ENCODE results near the gene PHETA1. TPM values are rescaled to one million over a fixed set of nuclear protein-coding genes. Genes with fewer than 3 reads are reported as not detected.

The PHETA1 gene
- total RNA-seq, 1 experiment from 2014 or later = 12.4 TPM

DNA sequence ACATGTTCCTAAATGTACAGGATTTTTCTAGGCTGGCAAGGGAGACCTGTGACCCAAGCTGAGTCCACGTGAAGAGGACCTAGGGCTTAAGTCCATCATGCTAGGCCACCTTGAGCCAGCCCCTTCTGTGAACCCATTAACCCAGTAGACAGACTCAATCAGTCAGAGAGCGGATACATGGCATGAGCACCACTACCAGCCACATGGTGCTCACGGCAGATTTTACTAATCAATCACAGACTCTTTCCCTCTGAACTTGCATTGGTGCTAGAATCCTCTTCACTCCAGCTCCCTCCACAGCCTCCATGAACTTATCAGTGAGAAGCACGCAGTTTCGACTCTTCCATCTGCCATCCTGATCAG, 9.0 kb downstream of the PHETA1 start:
- ATAC-seq (no peak), DNase-seq (ENCODE audit: low spot score) (no peak)
- no peak overlapping the region; the same call in 1 of the 2 replicates for H3K27ac Mint-ChIP-seq
- H3K9me3 Mint-ChIP-seq = no peaks in the 10 kb centered on the region
- no peaks in the 10 kb centered on the region for H3K4me1 Mint-ChIP-seq
- ChIA-PET CTCF (interaction anchor here (1.3 to 3.9 kb wide), 2 partner anchors 37 to 92 kb away, joined by 4 to 14 read pairs; no protein-coding TSS in a partner anchor), POLR2A (no interaction called here)
- no peak overlapping the region for H3K4me3 Mint-ChIP-seq
- H3K27me3 Mint-ChIP-seq (ENCODE audit: low read depth) = no peaks in the 10 kb centered on the region
- TF ChIP-seq, protein P1, sequence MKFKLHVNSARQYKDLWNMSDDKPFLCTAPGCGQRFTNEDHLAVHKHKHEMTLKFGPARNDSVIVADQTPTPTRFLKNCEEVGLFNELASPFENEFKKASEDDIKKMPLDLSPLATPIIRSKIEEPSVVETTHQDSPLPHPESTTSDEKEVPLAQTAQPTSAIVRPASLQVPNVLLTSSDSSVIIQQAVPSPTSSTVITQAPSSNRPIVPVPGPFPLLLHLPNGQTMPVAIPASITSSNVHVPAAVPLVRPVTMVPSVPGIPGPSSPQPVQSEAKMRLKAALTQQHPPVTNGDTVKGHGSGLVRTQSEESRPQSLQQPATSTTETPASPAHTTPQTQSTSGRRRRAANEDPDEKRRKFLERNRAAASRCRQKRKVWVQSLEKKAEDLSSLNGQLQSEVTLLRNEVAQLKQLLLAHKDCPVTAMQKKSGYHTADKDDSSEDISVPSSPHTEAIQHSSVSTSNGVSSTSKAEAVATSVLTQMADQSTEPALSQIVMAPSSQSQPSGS (CRISPR knock-in tag; IDR thresholded peaks at IDR 0.05; ENCODE audit: borderline replicate concordance, low read depth) = no peak
- TF ChIP-seq, protein P2, sequence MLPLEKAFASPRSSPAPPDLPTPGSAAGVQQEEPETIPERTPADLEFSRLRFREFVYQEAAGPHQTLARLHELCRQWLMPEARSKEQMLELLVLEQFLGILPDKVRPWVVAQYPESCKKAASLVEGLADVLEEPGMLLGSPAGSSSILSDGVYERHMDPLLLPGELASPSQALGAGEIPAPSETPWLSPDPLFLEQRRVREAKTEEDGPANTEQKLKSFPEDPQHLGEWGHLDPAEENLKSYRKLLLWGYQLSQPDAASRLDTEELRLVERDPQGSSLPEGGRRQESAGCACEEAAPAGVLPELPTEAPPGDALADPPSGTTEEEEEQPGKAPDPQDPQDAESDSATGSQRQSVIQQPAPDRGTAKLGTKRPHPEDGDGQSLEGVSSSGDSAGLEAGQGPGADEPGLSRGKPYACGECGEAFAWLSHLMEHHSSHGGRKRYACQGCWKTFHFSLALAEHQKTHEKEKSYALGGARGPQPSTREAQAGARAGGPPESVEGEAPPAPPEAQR (CRISPR knock-in tag; IDR thresholded peaks at IDR 0.05) = no peak
- TF ChIP-seq JAZF1 (CRISPR knock-in tag; IDR thresholded peaks at IDR 0.05) (no peak), MXD4 (CRISPR knock-in tag; IDR thresholded peaks at IDR 0.05; ENCODE audit: borderline replicate concordance) (no peak), ZNF232 (CRISPR knock-in tag; IDR thresholded peaks at IDR 0.05) (no peak), TEAD4 (CRISPR knock-in tag; IDR thresholded peaks at IDR 0.05) (no peak), TCF7 (CRISPR knock-in tag; IDR thresholded peaks at IDR 0.05; ENCODE audit: low read depth) (no peak), TP53 (CRISPR knock-in tag; IDR thresholded peaks at IDR 0.05) (no peak)
- TF ChIP-seq, protein P3, sequence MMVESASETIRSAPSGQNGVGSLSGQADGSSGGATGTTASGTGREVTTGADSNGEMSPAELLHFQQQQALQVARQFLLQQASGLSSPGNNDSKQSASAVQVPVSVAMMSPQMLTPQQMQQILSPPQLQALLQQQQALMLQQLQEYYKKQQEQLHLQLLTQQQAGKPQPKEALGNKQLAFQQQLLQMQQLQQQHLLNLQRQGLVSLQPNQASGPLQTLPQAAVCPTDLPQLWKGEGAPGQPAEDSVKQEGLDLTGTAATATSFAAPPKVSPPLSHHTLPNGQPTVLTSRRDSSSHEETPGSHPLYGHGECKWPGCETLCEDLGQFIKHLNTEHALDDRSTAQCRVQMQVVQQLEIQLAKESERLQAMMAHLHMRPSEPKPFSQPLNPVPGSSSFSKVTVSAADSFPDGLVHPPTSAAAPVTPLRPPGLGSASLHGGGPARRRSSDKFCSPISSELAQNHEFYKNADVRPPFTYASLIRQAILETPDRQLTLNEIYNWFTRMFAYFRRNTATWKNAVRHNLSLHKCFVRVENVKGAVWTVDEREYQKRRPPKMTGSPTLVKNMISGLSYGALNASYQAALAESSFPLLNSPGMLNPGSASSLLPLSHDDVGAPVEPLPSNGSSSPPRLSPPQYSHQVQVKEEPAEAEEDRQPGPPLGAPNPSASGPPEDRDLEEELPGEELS (CRISPR knock-in tag; IDR thresholded peaks at IDR 0.05) = no peak
- TF ChIP-seq, protein P4, sequence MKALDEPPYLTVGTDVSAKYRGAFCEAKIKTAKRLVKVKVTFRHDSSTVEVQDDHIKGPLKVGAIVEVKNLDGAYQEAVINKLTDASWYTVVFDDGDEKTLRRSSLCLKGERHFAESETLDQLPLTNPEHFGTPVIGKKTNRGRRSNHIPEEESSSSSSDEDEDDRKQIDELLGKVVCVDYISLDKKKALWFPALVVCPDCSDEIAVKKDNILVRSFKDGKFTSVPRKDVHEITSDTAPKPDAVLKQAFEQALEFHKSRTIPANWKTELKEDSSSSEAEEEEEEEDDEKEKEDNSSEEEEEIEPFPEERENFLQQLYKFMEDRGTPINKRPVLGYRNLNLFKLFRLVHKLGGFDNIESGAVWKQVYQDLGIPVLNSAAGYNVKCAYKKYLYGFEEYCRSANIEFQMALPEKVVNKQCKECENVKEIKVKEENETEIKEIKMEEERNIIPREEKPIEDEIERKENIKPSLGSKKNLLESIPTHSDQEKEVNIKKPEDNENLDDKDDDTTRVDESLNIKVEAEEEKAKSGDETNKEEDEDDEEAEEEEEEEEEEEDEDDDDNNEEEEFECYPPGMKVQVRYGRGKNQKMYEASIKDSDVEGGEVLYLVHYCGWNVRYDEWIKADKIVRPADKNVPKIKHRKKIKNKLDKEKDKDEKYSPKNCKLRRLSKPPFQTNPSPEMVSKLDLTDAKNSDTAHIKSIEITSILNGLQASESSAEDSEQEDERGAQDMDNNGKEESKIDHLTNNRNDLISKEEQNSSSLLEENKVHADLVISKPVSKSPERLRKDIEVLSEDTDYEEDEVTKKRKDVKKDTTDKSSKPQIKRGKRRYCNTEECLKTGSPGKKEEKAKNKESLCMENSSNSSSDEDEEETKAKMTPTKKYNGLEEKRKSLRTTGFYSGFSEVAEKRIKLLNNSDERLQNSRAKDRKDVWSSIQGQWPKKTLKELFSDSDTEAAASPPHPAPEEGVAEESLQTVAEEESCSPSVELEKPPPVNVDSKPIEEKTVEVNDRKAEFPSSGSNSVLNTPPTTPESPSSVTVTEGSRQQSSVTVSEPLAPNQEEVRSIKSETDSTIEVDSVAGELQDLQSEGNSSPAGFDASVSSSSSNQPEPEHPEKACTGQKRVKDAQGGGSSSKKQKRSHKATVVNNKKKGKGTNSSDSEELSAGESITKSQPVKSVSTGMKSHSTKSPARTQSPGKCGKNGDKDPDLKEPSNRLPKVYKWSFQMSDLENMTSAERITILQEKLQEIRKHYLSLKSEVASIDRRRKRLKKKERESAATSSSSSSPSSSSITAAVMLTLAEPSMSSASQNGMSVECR (CRISPR knock-in tag; IDR thresholded peaks at IDR 0.05; ENCODE audit: borderline replicate concordance) = no peak
- TF ChIP-seq, protein P5, sequence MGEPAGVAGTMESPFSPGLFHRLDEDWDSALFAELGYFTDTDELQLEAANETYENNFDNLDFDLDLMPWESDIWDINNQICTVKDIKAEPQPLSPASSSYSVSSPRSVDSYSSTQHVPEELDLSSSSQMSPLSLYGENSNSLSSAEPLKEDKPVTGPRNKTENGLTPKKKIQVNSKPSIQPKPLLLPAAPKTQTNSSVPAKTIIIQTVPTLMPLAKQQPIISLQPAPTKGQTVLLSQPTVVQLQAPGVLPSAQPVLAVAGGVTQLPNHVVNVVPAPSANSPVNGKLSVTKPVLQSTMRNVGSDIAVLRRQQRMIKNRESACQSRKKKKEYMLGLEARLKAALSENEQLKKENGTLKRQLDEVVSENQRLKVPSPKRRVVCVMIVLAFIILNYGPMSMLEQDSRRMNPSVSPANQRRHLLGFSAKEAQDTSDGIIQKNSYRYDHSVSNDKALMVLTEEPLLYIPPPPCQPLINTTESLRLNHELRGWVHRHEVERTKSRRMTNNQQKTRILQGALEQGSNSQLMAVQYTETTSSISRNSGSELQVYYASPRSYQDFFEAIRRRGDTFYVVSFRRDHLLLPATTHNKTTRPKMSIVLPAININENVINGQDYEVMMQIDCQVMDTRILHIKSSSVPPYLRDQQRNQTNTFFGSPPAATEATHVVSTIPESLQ (CRISPR knock-in tag; IDR thresholded peaks at IDR 0.05) = no peak
- TF ChIP-seq, protein P6, sequence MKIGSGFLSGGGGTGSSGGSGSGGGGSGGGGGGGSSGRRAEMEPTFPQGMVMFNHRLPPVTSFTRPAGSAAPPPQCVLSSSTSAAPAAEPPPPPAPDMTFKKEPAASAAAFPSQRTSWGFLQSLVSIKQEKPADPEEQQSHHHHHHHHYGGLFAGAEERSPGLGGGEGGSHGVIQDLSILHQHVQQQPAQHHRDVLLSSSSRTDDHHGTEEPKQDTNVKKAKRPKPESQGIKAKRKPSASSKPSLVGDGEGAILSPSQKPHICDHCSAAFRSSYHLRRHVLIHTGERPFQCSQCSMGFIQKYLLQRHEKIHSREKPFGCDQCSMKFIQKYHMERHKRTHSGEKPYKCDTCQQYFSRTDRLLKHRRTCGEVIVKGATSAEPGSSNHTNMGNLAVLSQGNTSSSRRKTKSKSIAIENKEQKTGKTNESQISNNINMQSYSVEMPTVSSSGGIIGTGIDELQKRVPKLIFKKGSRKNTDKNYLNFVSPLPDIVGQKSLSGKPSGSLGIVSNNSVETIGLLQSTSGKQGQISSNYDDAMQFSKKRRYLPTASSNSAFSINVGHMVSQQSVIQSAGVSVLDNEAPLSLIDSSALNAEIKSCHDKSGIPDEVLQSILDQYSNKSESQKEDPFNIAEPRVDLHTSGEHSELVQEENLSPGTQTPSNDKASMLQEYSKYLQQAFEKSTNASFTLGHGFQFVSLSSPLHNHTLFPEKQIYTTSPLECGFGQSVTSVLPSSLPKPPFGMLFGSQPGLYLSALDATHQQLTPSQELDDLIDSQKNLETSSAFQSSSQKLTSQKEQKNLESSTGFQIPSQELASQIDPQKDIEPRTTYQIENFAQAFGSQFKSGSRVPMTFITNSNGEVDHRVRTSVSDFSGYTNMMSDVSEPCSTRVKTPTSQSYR (CRISPR knock-in tag; IDR thresholded peaks at IDR 0.05) = no peak
- TF ChIP-seq, protein P7, sequence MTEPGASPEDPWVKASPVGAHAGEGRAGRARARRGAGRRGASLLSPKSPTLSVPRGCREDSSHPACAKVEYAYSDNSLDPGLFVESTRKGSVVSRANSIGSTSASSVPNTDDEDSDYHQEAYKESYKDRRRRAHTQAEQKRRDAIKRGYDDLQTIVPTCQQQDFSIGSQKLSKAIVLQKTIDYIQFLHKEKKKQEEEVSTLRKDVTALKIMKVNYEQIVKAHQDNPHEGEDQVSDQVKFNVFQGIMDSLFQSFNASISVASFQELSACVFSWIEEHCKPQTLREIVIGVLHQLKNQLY (CRISPR knock-in tag; IDR thresholded peaks at IDR 0.05) = no peak
- TF ChIP-seq, protein P8, sequence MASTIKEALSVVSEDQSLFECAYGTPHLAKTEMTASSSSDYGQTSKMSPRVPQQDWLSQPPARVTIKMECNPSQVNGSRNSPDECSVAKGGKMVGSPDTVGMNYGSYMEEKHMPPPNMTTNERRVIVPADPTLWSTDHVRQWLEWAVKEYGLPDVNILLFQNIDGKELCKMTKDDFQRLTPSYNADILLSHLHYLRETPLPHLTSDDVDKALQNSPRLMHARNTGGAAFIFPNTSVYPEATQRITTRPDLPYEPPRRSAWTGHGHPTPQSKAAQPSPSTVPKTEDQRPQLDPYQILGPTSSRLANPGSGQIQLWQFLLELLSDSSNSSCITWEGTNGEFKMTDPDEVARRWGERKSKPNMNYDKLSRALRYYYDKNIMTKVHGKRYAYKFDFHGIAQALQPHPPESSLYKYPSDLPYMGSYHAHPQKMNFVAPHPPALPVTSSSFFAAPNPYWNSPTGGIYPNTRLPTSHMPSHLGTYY (CRISPR knock-in tag; IDR thresholded peaks at IDR 0.05) = no peak
- TF ChIP-seq, protein P9, sequence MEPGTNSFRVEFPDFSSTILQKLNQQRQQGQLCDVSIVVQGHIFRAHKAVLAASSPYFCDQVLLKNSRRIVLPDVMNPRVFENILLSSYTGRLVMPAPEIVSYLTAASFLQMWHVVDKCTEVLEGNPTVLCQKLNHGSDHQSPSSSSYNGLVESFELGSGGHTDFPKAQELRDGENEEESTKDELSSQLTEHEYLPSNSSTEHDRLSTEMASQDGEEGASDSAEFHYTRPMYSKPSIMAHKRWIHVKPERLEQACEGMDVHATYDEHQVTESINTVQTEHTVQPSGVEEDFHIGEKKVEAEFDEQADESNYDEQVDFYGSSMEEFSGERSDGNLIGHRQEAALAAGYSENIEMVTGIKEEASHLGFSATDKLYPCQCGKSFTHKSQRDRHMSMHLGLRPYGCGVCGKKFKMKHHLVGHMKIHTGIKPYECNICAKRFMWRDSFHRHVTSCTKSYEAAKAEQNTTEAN (CRISPR knock-in tag; IDR thresholded peaks at IDR 0.05) = no peak
- TF ChIP-seq, protein P10, sequence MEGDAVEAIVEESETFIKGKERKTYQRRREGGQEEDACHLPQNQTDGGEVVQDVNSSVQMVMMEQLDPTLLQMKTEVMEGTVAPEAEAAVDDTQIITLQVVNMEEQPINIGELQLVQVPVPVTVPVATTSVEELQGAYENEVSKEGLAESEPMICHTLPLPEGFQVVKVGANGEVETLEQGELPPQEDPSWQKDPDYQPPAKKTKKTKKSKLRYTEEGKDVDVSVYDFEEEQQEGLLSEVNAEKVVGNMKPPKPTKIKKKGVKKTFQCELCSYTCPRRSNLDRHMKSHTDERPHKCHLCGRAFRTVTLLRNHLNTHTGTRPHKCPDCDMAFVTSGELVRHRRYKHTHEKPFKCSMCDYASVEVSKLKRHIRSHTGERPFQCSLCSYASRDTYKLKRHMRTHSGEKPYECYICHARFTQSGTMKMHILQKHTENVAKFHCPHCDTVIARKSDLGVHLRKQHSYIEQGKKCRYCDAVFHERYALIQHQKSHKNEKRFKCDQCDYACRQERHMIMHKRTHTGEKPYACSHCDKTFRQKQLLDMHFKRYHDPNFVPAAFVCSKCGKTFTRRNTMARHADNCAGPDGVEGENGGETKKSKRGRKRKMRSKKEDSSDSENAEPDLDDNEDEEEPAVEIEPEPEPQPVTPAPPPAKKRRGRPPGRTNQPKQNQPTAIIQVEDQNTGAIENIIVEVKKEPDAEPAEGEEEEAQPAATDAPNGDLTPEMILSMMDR (IDR thresholded peaks at IDR 0.05) = no peak
- no peaks in the 10 kb centered on the region for H3K36me3 Mint-ChIP-seq

Measured in WTC11 (cell line).